ENCODE data around the gene NBL1.

- TF ChIP-seq CTCF (IDR thresholded peaks at IDR 0.05): no peak
- TF ChIP-seq POLR2A (IDR thresholded peaks at IDR 0.05): no peak
Measured at GRCh38 chr1:19606817-19607642, 37.1 kb upstream of the NBL1 start.
